ENCODE data around the gene RAB1A. TPM values are rescaled to one million over a fixed set of nuclear protein-coding genes. Genes with fewer than 3 reads are reported as not detected.
A peak's percentile ranks its signal among the peaks of the same experiment; 100 is the strongest.
"Not testable (repeated sequence)": the region's sequence is repeated elsewhere in the genome, so short reads cannot be mapped to it uniquely, and the experiment has no call there.

Gene RAB1A
- total RNA-seq, 2 donors from 2014 or later = 66.8 to 72.3 TPM

DNA sequence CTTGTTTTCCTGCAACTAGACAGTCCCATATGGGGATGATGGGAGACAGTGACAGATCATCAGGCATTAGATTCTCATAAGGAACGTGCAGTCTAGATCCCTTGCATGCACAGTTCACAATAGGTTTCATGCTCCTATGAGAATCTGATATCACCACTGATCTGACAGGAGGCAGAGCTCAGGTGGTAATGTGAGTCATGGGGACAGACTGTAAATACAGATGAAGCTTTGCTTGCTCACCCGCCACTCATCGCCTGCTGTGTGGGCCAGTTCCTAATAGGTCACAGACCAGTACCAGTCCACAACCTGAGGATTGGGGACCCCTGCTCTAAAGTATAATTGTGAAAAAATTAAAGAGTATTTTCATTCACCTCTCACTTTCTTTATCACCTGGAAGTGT is 23.6 kb upstream of the RAB1A start:
- DNase-seq (ENCODE audit: low spot score in 2 of 2) = no peak
- ATAC-seq = no peak

DNA sequence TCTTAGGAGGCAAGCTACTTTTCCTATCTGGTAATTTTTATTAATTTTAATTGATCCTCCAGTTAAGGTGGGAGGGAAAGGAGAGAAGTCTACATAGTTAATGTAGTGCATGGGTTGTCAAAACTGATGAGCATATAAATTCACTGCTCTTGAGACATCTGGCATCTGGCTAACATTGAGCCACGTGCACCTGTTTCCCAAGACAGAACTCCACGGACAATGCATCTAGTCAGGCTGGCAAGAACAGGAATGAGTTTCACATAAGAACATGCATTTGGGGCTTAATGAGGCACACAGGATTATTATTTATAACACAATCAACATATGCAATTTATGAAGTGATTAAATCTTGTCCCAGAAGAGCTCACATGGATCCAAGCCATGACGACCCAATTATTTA is 16.2 kb upstream of the RAB1A start:
- no peak for DNase-seq (ENCODE audit: low spot score in 2 of 2)
- Mint-ChIP-seq H3K36me3 (no peaks in the 10 kb centered on the region), H3K9me3 (no peaks in the 10 kb centered on the region), H3K27ac (no peak overlapping the region)
- no peak for ATAC-seq

More for the DNA sequence above, 23.6 kb upstream of the RAB1A start:
- Mint-ChIP-seq H3K9me3 (no peaks in the 10 kb centered on the region), H3K27ac (no peak overlapping the region), H3K36me3 (no peaks in the 10 kb centered on the region)

DNA sequence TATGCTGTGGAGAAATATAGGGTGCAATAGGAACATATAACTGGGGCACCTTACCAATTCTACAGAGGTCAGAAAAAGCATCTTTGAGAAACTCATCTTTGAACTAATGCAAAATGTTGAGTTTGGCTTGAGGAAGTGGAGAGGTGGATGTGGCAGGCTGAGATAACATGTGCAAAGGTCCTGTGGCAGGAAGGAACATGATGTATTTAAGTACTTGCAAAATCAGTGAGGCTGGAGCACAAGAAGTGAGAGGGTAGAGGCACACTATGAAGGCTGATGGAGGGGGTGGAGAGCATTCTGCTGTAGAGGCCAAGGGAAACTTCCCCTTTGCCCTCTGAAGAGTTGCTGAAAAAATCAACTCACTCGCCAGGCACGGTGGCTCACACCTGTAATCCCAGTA is 14.7 kb upstream of the RAB1A start:
- no peak for DNase-seq (ENCODE audit: low spot score in 2 of 2)
- no peak for ATAC-seq
- H3K27ac Mint-ChIP-seq = no peak overlapping the region
- no peaks in the 10 kb centered on the region for H3K9me3 Mint-ChIP-seq
- no peaks in the 10 kb centered on the region for H3K36me3 Mint-ChIP-seq

DNA sequence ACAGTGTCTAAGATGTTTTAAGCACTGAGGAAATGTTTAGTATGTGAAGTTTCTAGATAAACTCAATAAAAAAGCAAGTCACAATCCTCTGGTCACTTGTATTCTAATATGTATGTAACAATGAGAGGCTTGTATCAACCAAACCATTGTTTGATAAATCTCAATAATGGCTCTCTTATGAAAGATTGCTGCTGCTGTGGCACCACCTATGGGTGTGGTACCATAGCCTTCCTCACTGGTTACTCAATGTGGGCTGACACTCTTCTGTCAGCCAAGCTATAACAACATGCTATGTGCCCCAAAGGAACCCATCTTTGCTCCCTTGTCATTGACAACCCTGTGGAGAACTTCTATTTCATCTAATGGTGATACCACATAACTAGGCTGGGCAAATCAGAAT is 12.6 kb upstream of the RAB1A start:
- ATAC-seq (no peak), DNase-seq (ENCODE audit: low spot score in 2 of 2) (no peak)
- Mint-ChIP-seq H3K36me3 (no peaks in the 10 kb centered on the region), H3K27ac (no peak overlapping the region), H3K9me3 (no peaks in the 10 kb centered on the region)

DNA sequence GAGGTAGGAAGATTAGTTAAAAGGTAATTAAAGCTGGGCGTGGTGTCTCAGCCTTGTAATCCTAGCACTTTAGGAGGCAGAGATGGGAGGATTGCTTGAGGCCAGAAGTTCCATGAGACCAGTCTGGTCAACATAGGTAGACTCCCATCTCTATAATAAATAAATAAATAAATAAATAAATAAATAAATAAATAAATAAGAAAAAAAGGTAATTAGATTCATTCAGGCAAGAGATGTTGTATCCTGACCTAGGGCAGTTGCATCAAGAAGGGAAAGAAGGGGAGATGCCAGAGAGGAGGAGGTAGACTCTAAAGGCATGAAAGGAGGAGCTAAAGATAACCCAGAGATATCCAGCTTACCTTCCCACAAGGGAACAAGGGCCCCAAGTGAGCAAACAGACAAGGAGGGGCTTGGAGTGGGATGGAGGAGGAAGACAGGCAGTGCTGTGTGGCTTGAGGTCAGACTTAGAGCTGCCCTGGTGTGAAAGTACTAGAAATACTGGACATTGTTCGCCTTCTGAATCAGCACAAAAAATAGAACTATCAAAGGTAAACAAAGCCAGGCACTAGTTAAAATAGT is 7.4 kb upstream of the RAB1A start:
- DNase-seq (ENCODE audit: low spot score in 2 of 2) = no peak

DNA sequence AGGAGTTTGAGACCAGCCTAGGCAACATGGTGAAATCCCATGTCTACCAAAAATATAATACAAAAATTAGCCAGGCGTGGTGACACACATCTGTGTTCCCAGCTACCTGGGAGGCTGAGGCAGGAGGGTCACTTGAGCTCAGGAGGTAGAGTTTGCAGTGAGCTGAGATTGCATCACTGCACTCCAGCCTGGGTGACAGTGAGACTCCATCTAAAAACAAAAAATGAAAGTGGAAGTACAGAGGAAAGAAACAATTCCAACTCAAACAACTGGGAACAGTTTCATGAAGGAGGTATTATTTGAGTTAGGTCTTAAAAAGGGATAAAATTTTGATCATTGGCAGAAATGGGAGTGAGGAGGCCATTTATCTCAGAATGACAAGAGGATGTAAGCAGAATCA is 6.3 kb upstream of the RAB1A start:
- Mint-ChIP-seq H3K27ac (no peak overlapping the region), H3K36me3 (no peaks in the 10 kb centered on the region), H3K9me3 (no peaks in the 10 kb centered on the region)
- no peak for DNase-seq (ENCODE audit: low spot score in 2 of 2)
- ATAC-seq = no peak

More for the DNA sequence above, 7.4 kb upstream of the RAB1A start:
- Mint-ChIP-seq H3K36me3 (no peaks in the 10 kb centered on the region), H3K27ac (no peak overlapping the region), H3K9me3 (no peaks in the 10 kb centered on the region)
- no peak for ATAC-seq

DNA sequence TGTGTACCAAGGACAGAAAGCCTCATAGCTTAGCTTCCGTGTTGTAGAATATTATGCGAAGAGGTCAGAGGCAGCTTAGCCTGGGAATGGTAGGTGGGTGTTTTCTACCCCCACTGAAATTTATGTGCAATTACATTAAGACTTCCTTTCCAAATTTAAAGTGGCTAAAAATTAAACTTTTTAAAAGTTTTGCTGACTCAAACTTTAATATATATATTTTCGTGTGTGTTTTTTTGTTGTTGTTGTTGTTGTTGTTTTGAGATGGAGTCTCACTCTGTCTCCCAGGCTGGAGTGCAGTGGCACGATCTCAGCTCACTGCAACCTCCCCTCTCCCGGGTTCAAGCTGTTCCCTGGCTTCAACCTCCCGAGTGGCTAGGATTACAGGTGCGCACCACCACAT is 4.3 kb upstream of the RAB1A start:
- H3K36me3 Mint-ChIP-seq = peaks cover 7 to 15% of the 10 kb centered on the region in 2 donors
- H3K9me3 Mint-ChIP-seq = no peaks in the 10 kb centered on the region
- H3K27ac Mint-ChIP-seq = no peak overlapping the region
- DNase-seq (ENCODE audit: low spot score in 2 of 2) (no peak), ATAC-seq (no peak)

DNA sequence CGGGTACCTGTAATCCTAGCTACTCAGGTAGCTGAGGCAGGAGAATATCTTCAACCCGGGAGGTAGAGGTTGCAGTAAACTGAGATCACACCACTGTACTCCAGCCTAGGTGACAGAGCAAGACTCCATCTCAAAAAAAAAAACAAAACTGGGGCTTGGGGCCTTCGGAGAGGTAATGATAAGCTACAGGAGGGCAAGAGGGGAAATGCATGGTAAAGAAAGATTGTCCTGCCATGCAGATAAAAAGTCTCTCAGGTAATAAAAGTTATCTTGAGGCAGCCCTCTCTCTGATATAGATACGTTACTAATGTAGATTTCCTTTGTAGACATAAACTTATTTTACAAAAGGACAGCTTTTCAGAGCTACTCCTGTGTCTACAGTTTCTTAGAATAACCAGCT is 3.7 kb upstream of the RAB1A start:
- DNase-seq (ENCODE audit: low spot score in 2 of 2) = no peak
- Mint-ChIP-seq H3K9me3 (no peaks in the 10 kb centered on the region), H3K36me3 (peaks cover 12 to 19% of the 10 kb centered on the region in 2 donors), H3K27ac (no peak overlapping the region)
- ATAC-seq = no peak

DNA sequence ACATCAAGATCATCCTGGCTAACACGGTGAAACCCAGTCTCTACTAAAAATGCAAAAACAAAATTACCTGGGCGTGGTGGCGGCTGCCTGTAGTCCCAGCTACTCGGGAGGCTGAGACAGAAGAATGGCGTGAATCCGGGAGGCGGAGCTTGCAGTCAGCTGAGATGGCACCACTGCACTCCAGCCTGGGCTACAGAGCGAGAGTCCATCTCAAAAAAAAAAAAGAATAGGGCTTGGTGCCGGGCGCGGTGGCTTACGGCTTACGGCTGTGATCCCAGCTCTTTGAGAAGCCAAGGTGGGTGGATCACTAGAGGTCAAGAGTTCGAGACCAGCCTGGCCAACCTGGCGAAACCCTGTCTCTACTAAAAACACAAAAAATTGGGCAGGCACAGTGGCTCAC is 3.0 kb upstream of the RAB1A start:
- ATAC-seq; H3K27ac Mint-ChIP-seq; H3K9me3 Mint-ChIP-seq; DNase-seq (ENCODE audit: low spot score in 2 of 2): not testable (repeated sequence)
- peaks cover 13 to 19% of the 10 kb centered on the region in 2 donors for H3K36me3 Mint-ChIP-seq

DNA sequence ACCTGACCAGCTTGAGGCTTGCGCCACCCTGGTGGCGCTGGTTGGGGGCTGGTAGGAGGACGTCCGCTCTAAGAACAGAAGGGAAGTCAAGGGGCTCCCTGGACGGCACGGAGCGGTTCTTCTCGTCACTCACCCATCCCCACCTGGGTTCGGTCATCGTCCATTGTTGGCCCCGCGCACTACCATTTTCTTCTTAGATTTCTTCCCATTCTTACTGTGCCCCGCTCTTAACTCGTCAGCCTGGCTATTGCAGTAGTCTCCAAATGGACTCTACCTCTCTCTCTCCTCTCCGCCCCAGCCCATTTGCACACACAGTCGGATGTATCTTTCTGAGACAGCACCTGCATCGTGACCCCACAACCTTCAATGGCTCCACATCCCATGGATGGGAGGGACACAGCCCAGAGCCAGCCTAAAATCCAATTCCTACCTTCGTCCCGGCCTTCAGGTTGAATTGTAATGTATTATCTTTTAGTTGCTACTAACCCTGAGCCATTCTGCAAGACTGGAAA is 814 bp upstream of the RAB1A start:
- DNase-seq (ENCODE audit: low spot score in 2 of 2) = peak in 1 of 2 donors; percentile 22
- Mint-ChIP-seq H3K36me3 (peaks cover 13 to 19% of the 10 kb centered on the region in 2 donors), H3K9me3 (no peaks in the 10 kb centered on the region), H3K27ac (peak overlapping the region; percentile 98)
- peak; percentile 6 to 26 for ATAC-seq

DNA sequence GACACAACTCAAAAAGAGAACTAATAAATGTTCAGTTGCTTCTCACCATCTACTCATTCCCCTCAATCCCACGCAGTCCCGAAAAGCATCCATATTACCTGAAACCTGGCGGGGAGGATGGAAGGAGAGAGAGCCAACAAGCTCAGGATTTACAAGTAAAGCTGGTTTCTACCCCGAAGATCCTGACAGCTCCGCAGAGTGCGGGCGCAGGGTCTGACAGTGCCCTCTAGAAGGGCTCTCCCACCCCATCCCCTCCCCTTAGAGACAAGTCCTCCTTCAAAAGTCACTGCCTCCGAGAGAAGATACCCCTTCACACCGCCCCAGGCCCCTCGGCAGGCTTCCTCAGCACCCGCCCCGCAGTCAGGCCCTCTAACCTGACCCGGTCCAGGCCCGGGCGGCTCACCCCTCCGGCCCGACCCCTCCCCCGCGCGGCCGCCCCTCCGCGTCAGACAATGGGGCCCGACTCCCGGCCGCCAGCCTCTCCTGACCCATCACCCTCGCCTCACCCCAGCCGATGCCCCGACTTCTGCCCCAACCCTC is 550 bp downstream of the RAB1A start:
- Mint-ChIP-seq H3K27ac (peak overlapping the region; percentile 98 to 99), H3K36me3 (peaks cover 13 to 19% of the 10 kb centered on the region in 2 donors), H3K9me3 (no peaks in the 10 kb centered on the region)
- DNase-seq (ENCODE audit: low spot score in 2 of 2) (peak in 1 of 2 donors; percentile 44), ATAC-seq (peak; percentile 2 to 23)

DNA sequence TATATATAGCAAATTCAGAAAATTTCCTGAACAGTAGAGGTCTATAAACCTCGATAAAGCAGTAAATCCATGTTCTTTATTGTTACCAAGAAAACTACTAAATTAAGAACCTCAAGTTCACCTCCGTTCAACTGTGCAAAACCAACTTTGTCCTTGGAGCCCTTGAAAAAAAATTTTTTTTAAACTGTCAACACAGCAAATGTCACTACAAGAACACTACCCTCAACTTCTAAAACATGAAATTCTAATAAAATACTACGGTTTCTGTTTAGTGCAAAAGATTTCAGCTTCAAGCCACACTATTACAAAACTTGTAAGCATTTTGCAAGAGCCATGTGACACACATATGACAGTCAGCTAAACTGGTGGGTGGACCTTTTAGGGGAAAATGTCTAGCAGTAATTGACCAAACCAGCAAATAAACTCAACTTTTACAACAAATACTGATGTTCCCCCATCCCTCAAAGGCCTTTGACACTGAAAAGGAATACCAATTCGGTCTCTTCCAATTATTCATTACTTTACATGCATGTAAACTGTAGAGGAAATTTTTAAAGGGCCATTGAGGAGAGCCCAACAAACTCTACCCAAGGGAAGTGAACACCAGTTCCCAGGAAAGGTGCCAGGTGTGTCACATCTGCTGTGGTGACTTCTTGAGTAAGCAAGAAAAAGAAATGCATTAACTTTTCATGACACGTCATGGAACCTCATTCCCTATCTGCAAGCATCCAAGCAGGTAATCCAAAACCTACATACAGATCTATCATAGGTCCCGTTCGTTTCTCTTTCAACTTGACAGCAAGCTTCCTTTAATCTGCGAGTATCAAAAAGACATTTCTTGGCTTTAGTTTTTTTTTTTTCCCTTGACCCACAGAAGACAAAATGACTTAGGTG is 1.4 kb downstream of the RAB1A start:
- DNase-seq (ENCODE audit: low spot score in 2 of 2) (no peak), ATAC-seq (no peak)
- peak overlapping the region; percentile 98 to 99 for H3K27ac Mint-ChIP-seq
- no peaks in the 10 kb centered on the region for H3K9me3 Mint-ChIP-seq
- H3K36me3 Mint-ChIP-seq = peaks cover 13 to 19% of the 10 kb centered on the region in 2 donors

DNA sequence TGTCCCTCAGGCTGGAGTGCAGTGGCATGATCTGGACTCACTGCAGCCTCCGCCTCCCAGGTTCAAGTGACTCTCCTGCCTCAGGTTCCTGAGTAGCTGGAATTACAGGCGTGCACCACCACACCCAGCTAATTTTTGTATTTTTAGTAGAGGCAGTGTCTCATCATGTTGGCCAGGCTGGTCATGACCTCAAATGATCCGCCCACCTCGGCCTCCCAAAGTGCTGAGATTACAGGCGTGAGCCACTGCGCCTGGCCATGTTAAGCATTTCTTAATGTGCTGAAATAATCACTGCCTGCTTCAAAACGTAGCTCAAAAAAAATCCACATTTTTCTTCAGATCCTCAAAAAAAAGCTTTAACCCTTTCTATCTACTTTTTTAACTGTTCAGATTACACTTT is 4.4 kb downstream of the RAB1A start:
- DNase-seq (ENCODE audit: low spot score in 2 of 2); ATAC-seq; H3K9me3 Mint-ChIP-seq: not testable (repeated sequence)
- peaks cover 13 to 15% of the 10 kb centered on the region in 2 donors for H3K36me3 Mint-ChIP-seq
- H3K27ac Mint-ChIP-seq = peak overlapping the region in 1 of 2 donors; percentile 9

DNA sequence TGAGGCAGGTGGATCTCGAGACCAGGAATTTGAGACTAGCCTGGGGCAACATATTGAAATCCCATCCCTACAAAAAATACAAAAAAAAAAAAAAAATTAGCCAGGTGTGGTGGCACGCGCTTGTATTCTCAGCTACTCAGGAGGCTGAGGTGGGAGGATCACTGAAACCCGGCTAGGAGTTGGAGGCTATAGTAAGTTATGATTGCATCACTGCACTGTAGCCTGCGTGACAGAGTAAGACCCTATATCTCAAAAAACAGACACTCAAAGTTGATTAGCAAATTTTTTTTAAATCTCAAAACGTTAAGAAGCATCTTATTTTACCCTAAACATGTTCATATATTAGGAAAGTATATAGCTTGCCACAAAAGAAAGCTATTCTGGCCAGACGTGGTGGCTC is 7.6 kb downstream of the RAB1A start:
- ATAC-seq (peak in 1 of 2 donors; percentile 28), DNase-seq (ENCODE audit: low spot score in 2 of 2) (no peak)
- H3K36me3 Mint-ChIP-seq = no peaks in the 10 kb centered on the region
- no peak overlapping the region for H3K27ac Mint-ChIP-seq
- no peaks in the 10 kb centered on the region for H3K9me3 Mint-ChIP-seq

DNA sequence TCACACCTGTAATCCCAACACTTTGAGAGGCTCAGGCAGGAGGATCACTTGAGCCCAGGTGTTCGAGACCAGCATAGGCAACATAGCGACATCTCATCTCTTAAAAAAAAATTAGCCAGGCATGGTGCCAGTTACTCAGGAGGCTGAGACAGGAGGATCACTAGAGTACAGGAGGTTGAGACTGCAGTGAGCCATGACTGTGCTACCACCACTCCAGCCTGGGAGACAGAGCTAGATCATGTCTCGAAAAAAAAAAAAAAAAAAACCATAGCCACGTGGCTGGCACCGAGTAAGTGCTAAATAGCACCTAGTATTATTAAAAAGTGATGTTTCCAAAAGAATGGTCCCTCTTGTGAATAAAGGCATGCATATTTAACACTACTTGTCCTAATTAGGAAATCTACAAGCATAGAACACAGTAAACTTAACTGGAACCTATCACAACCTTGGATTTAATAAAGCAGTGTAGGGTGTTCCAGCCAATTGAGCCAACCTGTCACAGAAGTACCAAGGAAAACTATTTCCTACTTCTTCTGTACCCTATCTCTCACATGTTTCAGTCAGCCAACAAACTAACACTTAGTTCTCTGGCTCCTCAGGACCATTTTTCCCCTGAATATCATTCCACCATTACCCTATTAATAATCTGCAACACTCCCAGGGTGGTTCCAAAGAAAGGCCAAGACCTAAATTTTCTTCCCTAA is 8.8 kb downstream of the RAB1A start:
- DNase-seq (ENCODE audit: low spot score in 2 of 2) (no peak), ATAC-seq (no peak)
- Mint-ChIP-seq H3K9me3 (no peaks in the 10 kb centered on the region), H3K36me3 (no peaks in the 10 kb centered on the region), H3K27ac (no peak overlapping the region)

DNA sequence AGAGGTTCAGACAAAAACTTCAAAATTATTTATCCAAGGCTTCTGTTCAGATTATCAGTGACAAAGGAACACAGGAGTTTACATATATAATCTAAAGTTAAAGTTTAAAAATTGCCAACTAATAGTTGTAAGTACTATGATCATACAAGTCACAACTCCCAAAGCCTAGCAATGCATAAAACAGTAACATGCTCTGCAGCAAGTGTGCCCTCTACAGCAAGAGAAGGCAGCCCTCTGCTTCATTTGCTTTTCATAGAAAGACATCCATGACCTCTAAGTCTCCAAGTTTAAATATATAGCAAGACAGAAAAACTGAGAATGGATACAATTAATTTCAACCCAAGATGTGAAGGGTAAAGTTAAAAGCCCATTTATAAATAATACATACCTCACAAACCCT is 13.3 kb downstream of the RAB1A start:
- H3K36me3 Mint-ChIP-seq = peaks cover 0 to 5% of the 10 kb centered on the region in 2 donors
- H3K27ac Mint-ChIP-seq = no peak overlapping the region
- no peaks in the 10 kb centered on the region for H3K9me3 Mint-ChIP-seq
- no peak for DNase-seq (ENCODE audit: low spot score in 2 of 2)
- ATAC-seq = no peak

DNA sequence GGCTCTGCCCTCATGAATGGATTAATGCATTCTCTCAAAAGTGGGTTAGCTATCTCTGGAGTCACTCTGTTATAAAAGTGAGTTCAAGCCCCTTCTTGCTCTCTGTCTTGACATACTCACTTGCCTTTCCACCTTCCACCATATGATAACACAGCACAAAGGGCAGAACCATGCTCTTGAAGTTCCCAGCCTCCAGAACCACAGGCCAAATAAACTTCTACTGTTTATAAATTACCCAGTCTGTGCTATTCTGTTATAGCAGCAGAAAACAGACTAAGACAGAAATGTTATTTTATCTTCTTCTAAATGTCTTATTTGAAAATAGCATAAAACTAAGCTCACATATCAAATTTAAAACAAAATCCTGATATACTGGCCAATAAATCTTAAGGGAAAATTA is 15.0 kb downstream of the RAB1A start:
- no peak overlapping the region for H3K27ac Mint-ChIP-seq

More for the DNA sequence above, 15.0 kb downstream of the RAB1A start:
- ATAC-seq (no peak), DNase-seq (ENCODE audit: low spot score in 2 of 2) (no peak)
- H3K9me3 Mint-ChIP-seq = no peaks in the 10 kb centered on the region
- H3K36me3 Mint-ChIP-seq = peaks cover 0 to 21% of the 10 kb centered on the region in 2 donors

Measured in activated naive CD4-positive, alpha-beta T cell treated with anti-CD3 and anti-CD28 coated beads, Interleukin-2, amount 50 U/mL, for 72 hours (primary cell).